GM12878 (cell line): ENCODE measurements around the gene ACTG1. TPM values are rescaled to one million over a fixed set of nuclear protein-coding genes. Genes with fewer than 3 reads are reported as not detected.

ENCODE experiments used
- CEBPB ChIP-seq, 2 experiments: fragments of 150-350 bp in 1 of 2; IDR thresholded peaks; 2 replicates each; pipeline ENCODE4 v1.6.1; 2012 to 2014; ENCODE audit warnings: low read depth in 2 of 2, low read length in 2 of 2, borderline replicate concordance in 1 of 2, inconsistent platforms in 1 of 2
- EGR1 ChIP-seq, 2 experiments: IDR thresholded peaks; 1 replicate in 1 of 2; 2 replicates in 1 of 2; pipeline ENCODE4 v1.6.1; 2011 to 2012; ENCODE audit warnings: low read depth in 2 of 2, low read length in 2 of 2, borderline replicate concordance in 1 of 2, mild to moderate bottlenecking in 1 of 2, moderate library complexity in 1 of 2
- GABPA ChIP-seq: IDR thresholded peaks from 2 replicates; pipeline ENCODE4 v1.6.1; 2014; ENCODE audit warnings: antibody characterized with exemption, low read depth, mild to moderate bottlenecking, inconsistent platforms
- MEF2B ChIP-seq: fragments of 450-650 bp; IDR thresholded peaks from 2 replicates; pipeline ENCODE4 v1.6.1; 2018; ENCODE audit warnings: mild to moderate bottlenecking, moderate library complexity; ENCODE audit not compliant: partially characterized antibody, poor library complexity, severe bottlenecking
- POLR2A ChIP-seq: IDR thresholded peaks from 2 replicates; pipeline ENCODE4 v1.6.1; 2011; ENCODE audit warnings: low read depth, mild to moderate bottlenecking, low read length
- RBBP5 ChIP-seq: fragments of 200-600 bp; sonication (generic); conservative IDR thresholded peaks from 2 replicates; pipeline ENCODE4 v1.6.1; 2016
- SMAD1 ChIP-seq: fragments of 450-650 bp; IDR thresholded peaks from 2 replicates; pipeline ENCODE4 v1.6.1; 2018; ENCODE audit warnings: mild to moderate bottlenecking, low read depth; ENCODE audit not compliant: partially characterized antibody
- SUZ12 ChIP-seq: fragments of 200-600 bp; sonication (generic); IDR thresholded peaks from one replicate; pipeline ENCODE4 v1.6.1; 2018; ENCODE audit warnings: antibody characterized with exemption, mild to moderate bottlenecking; ENCODE audit not compliant: unreplicated experiment
- WRNIP1 ChIP-seq: IDR thresholded peaks from 2 replicates; pipeline ENCODE4 v1.6.1; 2011; ENCODE audit warnings: low read depth, low read length, improper control_type of control experiment, borderline replicate concordance
- YY1 ChIP-seq: IDR thresholded peaks from 2 replicates; pipeline ENCODE4 v1.6.1; 2011; ENCODE audit warnings: low read depth, mild to moderate bottlenecking, low read length
- ZBED1 ChIP-seq: IDR thresholded peaks from 2 replicates; pipeline ENCODE4 v1.6.1; 2016; ENCODE audit warnings: borderline replicate concordance
- ZNF217 ChIP-seq: fragments of 450-650 bp; IDR thresholded peaks from 2 replicates; pipeline ENCODE4 v1.6.1; 2017; ENCODE audit warnings: antibody characterized with exemption, mild to moderate bottlenecking
- ZZZ3 ChIP-seq: IDR thresholded peaks from 2 replicates; pipeline ENCODE4 v1.6.1; 2011; ENCODE audit warnings: low read depth; ENCODE audit not compliant: control insufficient read depth, insufficient read length
- polyA plus RNA-seq, 11 experiments: library from polyadenylated mRNA; depleted of rRNA in 4 of 11; unstranded in 6 of 11; stranded (reverse) in 5 of 11; fragments of >200 nt; fragmentation: Nextera tagmentation in 4 of 11; fragmentation: Illumina TruSeq in 1 of 11; extraction: Ambion mirVana in 4 of 11; extraction: Trizol in 1 of 11; gene quantifications; 1 replicate in 1 of 11; 2 replicates in 10 of 11; pipeline versions ENCODE4 v1.2.1 to v1.2.3, GENCODE V29; 2011 to 2016; ENCODE audit warnings: inconsistent platforms in 2 of 11, missing spikeins in 2 of 11, low read depth in 1 of 11
- total RNA-seq, 4 experiments: library from RNA; depleted of rRNA in 3 of 4; stranded (reverse); fragments of >200 nt in 3 of 4; fragmentation: Illumina TruSeq in 1 of 4; extraction: Trizol in 1 of 4; gene quantifications; 2 replicates each; pipeline versions ENCODE4 v1.2.1 to v1.2.3, GENCODE V29; 2013 to 2021
- TF ChIP-seq, protein P1 (sequence below): IDR thresholded peaks from 2 replicates; pipeline ENCODE4 v1.6.1; 2012; ENCODE audit warnings: mild to moderate bottlenecking, low read depth, low read length
- TF ChIP-seq, protein P2 (sequence below): fragments of 450-650 bp; formaldehyde crosslinking; IDR thresholded peaks from 2 replicates; pipeline ENCODE4 v1.4.0; 2020; ENCODE audit warnings: mild to moderate bottlenecking, moderate library complexity
- TF ChIP-seq, protein P3 (sequence below): fragments of 450-650 bp; IDR thresholded peaks from 2 replicates; pipeline ENCODE4 v1.6.1; 2018; ENCODE audit warnings: borderline replicate concordance, mild to moderate bottlenecking; ENCODE audit not compliant: partially characterized antibody
- TF ChIP-seq, protein P4 (sequence below): IDR thresholded peaks from 2 replicates; pipeline ENCODE4 v1.6.1; 2012; ENCODE audit warnings: low read depth, low read length, improper control_type of control experiment

The ACTG1 gene
- total and polyA plus RNA-seq, 10 of the 15 experiments (the other 5 are each of a cell fraction or from before 2014, with no cell fraction given): 810 to 6,105 (median 3,650) TPM

DNA sequence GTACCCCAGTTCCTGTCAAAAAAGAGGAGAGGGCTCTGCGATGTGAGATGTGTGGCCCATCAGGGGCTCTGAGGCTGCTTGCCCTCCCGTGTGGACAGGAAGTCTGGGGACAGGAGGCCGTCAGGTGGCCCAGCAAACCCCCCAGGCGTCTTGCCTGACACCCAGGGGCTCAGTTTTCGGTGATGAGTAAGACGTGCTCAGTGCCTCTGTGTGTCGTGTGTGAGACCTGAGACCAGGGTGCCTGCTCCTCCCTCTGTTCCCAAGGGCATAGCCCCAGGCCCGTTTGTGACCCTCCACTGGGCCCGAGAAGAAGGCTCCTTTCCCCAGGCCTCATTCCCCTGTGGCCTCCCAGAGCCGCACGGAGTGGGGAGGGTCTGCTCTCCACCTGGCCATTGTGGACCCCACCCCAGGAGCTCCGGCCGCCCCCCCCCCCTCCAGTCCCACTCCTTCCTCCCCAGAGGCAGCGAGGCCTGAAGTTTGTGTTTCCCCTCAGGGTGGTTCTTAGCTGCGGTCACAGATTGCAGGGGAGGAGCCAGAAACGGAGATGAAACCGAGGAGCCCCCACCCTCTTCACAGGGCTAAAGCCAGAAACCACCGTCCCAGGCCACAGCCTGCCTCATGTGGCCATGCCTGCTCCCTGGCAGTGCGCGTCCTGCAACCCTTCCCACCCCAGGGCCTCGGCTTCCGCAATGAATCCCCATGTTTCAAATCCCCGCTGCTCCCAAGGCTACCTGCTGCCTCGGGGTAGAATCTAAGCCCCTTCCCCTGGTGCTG lies 4.9 kb upstream of the ACTG1 start (continued):
- TF ChIP-seq, protein P1, sequence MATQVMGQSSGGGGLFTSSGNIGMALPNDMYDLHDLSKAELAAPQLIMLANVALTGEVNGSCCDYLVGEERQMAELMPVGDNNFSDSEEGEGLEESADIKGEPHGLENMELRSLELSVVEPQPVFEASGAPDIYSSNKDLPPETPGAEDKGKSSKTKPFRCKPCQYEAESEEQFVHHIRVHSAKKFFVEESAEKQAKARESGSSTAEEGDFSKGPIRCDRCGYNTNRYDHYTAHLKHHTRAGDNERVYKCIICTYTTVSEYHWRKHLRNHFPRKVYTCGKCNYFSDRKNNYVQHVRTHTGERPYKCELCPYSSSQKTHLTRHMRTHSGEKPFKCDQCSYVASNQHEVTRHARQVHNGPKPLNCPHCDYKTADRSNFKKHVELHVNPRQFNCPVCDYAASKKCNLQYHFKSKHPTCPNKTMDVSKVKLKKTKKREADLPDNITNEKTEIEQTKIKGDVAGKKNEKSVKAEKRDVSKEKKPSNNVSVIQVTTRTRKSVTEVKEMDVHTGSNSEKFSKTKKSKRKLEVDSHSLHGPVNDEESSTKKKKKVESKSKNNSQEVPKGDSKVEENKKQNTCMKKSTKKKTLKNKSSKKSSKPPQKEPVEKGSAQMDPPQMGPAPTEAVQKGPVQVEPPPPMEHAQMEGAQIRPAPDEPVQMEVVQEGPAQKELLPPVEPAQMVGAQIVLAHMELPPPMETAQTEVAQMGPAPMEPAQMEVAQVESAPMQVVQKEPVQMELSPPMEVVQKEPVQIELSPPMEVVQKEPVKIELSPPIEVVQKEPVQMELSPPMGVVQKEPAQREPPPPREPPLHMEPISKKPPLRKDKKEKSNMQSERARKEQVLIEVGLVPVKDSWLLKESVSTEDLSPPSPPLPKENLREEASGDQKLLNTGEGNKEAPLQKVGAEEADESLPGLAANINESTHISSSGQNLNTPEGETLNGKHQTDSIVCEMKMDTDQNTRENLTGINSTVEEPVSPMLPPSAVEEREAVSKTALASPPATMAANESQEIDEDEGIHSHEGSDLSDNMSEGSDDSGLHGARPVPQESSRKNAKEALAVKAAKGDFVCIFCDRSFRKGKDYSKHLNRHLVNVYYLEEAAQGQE: no peak
- TF ChIP-seq, protein P2, sequence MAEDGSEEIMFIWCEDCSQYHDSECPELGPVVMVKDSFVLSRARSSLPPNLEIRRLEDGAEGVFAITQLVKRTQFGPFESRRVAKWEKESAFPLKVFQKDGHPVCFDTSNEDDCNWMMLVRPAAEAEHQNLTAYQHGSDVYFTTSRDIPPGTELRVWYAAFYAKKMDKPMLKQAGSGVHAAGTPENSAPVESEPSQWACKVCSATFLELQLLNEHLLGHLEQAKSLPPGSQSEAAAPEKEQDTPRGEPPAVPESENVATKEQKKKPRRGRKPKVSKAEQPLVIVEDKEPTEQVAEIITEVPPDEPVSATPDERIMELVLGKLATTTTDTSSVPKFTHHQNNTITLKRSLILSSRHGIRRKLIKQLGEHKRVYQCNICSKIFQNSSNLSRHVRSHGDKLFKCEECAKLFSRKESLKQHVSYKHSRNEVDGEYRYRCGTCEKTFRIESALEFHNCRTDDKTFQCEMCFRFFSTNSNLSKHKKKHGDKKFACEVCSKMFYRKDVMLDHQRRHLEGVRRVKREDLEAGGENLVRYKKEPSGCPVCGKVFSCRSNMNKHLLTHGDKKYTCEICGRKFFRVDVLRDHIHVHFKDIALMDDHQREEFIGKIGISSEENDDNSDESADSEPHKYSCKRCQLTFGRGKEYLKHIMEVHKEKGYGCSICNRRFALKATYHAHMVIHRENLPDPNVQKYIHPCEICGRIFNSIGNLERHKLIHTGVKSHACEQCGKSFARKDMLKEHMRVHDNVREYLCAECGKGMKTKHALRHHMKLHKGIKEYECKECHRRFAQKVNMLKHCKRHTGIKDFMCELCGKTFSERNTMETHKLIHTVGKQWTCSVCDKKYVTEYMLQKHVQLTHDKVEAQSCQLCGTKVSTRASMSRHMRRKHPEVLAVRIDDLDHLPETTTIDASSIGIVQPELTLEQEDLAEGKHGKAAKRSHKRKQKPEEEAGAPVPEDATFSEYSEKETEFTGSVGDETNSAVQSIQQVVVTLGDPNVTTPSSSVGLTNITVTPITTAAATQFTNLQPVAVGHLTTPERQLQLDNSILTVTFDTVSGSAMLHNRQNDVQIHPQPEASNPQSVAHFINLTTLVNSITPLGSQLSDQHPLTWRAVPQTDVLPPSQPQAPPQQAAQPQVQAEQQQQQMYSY: no peak
- TF ChIP-seq EGR1 (IDR thresholded peaks at IDR 0.05; ENCODE audit: borderline replicate concordance in 1 of 2, low read depth in 2 of 2, low read length in 2 of 2) (peak in 1 of 2 experiments; percentile 9; a peak in 1 of 3 replicates), YY1 (peak; percentile 42; the same call in 1 of the 2 replicates), RBBP5 (no peak), WRNIP1 (peak; percentile 80; the same call in 1 of the 2 replicates), ZNF217 (no peak), POLR2A (peak; percentile 81), ZZZ3 (no peak), MEF2B (peak; percentile 91), ZBED1 (0 out of 2 replicates have a peak, but pooled peaks have one; percentile 59), GABPA (no peak), CEBPB (IDR thresholded peaks at IDR 0.05; ENCODE audit: borderline replicate concordance in 1 of 2, low read depth in 2 of 2, low read length in 2 of 2) (no peak), SUZ12 (no peak), SMAD1 (peak; percentile 79)
- TF ChIP-seq, protein P3, sequence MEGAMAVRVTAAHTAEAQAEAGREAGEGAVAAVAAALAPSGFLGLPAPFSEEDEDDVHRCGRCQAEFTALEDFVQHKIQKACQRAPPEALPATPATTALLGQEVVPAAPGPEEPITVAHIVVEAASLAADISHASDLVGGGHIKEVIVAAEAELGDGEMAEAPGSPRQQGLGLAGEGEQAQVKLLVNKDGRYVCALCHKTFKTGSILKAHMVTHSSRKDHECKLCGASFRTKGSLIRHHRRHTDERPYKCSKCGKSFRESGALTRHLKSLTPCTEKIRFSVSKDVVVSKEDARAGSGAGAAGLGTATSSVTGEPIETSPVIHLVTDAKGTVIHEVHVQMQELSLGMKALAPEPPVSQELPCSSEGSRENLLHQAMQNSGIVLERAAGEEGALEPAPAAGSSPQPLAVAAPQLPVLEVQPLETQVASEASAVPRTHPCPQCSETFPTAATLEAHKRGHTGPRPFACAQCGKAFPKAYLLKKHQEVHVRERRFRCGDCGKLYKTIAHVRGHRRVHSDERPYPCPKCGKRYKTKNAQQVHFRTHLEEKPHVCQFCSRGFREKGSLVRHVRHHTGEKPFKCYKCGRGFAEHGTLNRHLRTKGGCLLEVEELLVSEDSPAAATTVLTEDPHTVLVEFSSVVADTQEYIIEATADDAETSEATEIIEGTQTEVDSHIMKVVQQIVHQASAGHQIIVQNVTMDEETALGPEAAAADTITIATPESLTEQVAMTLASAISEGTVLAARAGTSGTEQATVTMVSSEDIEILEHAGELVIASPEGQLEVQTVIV: no peak
- TF ChIP-seq, protein P4, sequence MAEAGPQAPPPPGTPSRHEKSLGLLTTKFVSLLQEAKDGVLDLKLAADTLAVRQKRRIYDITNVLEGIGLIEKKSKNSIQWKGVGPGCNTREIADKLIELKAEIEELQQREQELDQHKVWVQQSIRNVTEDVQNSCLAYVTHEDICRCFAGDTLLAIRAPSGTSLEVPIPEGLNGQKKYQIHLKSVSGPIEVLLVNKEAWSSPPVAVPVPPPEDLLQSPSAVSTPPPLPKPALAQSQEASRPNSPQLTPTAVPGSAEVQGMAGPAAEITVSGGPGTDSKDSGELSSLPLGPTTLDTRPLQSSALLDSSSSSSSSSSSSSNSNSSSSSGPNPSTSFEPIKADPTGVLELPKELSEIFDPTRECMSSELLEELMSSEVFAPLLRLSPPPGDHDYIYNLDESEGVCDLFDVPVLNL: no peak
